Astrocyte of the cerebellum (primary cell): ENCODE results near the gene BTF3.
A peak's percentile ranks its signal among the peaks of the same experiment; 100 is the strongest.

Experiments
- DNase-seq: peaks from one replicate; pipeline ENCODE4 v3.0.0-alpha.2; 2011; ENCODE audit warnings: low read depth
- H3K4me3 ChIP-seq: 2 replicates; pipeline ENCODE4 v1.5.1; 2011; ENCODE audit warnings: mild to moderate bottlenecking, low read depth, low read length, moderate library complexity
- CTCF ChIP-seq: IDR thresholded peaks from 2 replicates; pipeline ENCODE4 v1.5.1; 2012; ENCODE audit warnings: low read length, low read depth, moderate library complexity, mild to moderate bottlenecking; ENCODE audit errors: missing control alignments
- in situ Hi-C: cut with HindIII; loops from 2 replicates; pipeline ENCODE4 v1.10.0; 2017; ENCODE audit warnings: low sequenced_read_pairs

The BTF3 gene

GRCh38 chr5:73514418-73514817 lies 16.2 kb downstream of the BTF3 start:
- no peak for TF ChIP-seq CTCF
- H3K4me3 ChIP-seq: no peak overlapping the region
- in situ Hi-C loops: no loop called here
- DNase-seq: no peak

GRCh38 chr5:73515232-73515631 lies 17.0 kb downstream of the BTF3 start:
- in situ Hi-C loops: no loop called here
- TF ChIP-seq CTCF: no peak
- peak; percentile 13 for DNase-seq
- H3K4me3 ChIP-seq: no peak overlapping the region

- H3K4me3 ChIP-seq: no peak overlapping the region
- DNase-seq: peak; percentile 67
- TF ChIP-seq CTCF: peak; percentile 83
- in situ Hi-C loops: no loop called here
Observed at GRCh38 chr5:73519531-73520283, 21.5 kb downstream of the BTF3 start.

GRCh38 chr5:73522989-73523388 lies 24.7 kb downstream of the BTF3 start:
- in situ Hi-C loops: no loop called here
- DNase-seq: no peak
- TF ChIP-seq CTCF: no peak
- no peak overlapping the region for H3K4me3 ChIP-seq

GRCh38 chr5:73523861-73524260 lies 25.6 kb downstream of the BTF3 start:
- H3K4me3 ChIP-seq: no peak overlapping the region
- in situ Hi-C loops: no loop called here
- no peak for DNase-seq
- no peak for TF ChIP-seq CTCF

GRCh38 chr5:73525606-73526203 lies 27.5 kb downstream of the BTF3 start:
- TF ChIP-seq CTCF: no peak
- no peak for DNase-seq
- in situ Hi-C loops: no loop called here
- H3K4me3 ChIP-seq: no peak overlapping the region
